Choroid plexus epithelial cell (primary cell): ENCODE results near the gene TXLNA.

Source experiments
- DNase-seq: peaks from one replicate; pipeline ENCODE4 v3.0.0-alpha.2; 2010; ENCODE audit warnings: low read depth
- H3K4me3 ChIP-seq: 2 replicates; pipeline ENCODE4 v1.5.1; 2011; ENCODE audit warnings: low read depth, mild to moderate bottlenecking, control low read depth, low read length, moderate library complexity
- TF ChIP-seq, protein P1 (sequence below): conservative IDR thresholded peaks from 2 replicates; pipeline ENCODE4 v1.5.1; 2011; ENCODE audit warnings: low read depth, mild to moderate bottlenecking, control low read depth, inconsistent platforms, low read length, moderate library complexity

The TXLNA gene

DNA sequence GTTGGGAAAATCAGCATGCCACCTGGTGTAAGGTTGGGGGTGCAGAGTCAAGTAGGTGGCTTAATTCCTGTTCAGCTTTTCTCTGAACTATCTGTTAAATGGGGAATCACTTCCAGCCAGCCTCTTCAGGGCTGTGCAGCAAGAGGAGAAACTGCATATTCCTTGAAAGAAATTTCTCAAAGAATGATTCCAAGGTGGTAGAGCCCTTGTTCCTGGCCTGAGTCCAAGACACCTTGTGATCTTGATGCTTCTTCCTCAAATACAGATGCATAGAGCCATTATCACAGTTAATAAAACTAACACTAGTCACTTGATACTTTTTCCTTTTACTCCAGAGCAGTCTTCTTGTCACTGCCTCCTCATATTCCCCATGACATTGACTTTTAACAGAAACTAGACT, 5.2 kb downstream of the TXLNA start:
- DNase-seq = no peak
- TF ChIP-seq, protein P1, sequence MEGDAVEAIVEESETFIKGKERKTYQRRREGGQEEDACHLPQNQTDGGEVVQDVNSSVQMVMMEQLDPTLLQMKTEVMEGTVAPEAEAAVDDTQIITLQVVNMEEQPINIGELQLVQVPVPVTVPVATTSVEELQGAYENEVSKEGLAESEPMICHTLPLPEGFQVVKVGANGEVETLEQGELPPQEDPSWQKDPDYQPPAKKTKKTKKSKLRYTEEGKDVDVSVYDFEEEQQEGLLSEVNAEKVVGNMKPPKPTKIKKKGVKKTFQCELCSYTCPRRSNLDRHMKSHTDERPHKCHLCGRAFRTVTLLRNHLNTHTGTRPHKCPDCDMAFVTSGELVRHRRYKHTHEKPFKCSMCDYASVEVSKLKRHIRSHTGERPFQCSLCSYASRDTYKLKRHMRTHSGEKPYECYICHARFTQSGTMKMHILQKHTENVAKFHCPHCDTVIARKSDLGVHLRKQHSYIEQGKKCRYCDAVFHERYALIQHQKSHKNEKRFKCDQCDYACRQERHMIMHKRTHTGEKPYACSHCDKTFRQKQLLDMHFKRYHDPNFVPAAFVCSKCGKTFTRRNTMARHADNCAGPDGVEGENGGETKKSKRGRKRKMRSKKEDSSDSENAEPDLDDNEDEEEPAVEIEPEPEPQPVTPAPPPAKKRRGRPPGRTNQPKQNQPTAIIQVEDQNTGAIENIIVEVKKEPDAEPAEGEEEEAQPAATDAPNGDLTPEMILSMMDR = no peak
- H3K4me3 ChIP-seq = no peak overlapping the region

DNA sequence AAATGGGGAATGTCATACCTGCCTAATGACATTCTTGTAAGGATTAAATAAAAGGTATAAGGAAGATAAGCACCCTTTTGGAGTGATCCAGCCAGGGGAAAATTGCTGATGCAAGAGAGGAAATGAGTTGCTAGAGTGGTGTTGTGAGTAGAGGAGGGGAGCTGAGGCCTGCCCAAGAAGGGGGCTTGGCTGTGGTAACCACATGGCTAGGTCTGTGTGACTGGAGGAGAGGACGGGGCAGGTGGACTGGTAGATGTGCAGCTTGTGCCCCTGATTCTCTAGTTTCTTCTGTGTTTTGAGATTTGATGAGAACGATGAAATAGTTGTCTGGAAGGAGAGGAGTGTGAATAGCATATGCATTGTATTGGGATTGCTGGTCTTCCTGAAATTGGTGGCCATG, 6.6 kb downstream of the TXLNA start:
- no peak overlapping the region for H3K4me3 ChIP-seq
- no peak for DNase-seq
- TF ChIP-seq, protein P1 = no peak

DNA sequence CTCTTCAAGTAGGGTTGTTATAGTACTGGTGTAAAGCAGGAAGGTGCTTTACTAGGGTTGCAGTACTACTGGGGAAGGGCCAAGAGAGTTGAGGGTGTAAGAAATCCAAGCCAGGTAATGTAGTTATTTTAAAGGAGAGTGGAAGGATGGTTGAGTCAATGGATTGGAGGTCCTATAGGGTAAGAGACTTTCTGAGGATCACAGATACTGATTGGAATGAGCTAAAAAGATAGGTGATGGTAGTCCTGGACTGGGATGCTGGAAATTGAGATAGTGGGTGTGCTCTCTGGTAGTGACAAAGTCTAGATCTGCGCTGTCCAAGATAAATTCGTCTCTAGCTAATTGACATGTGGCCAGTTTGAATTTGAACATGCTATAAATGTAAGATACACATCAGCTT, 7.0 kb downstream of the TXLNA start:
- DNase-seq = no peak
- H3K4me3 ChIP-seq = no peak overlapping the region
- TF ChIP-seq, protein P1 = no peak

DNA sequence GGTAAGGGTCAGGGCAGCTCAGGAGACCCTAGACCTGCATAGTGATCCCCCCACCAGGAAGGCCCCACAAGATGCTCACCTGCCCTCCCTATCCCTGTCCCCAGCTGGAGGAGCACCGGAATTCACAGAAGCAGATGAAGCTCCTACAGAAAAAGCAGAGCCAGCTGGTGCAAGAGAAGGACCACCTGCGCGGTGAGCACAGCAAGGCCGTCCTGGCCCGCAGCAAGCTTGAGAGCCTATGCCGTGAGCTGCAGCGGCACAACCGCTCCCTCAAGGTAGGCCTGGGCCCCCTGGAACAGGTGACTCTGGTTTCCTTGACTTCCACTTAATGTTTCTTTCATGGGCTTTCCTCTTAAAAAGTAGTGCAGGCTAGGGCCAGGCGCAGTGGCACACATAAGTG, 8.4 kb downstream of the TXLNA start:
- DNase-seq = no peak
- TF ChIP-seq, protein P1 = no peak
- no peak overlapping the region for H3K4me3 ChIP-seq

DNA sequence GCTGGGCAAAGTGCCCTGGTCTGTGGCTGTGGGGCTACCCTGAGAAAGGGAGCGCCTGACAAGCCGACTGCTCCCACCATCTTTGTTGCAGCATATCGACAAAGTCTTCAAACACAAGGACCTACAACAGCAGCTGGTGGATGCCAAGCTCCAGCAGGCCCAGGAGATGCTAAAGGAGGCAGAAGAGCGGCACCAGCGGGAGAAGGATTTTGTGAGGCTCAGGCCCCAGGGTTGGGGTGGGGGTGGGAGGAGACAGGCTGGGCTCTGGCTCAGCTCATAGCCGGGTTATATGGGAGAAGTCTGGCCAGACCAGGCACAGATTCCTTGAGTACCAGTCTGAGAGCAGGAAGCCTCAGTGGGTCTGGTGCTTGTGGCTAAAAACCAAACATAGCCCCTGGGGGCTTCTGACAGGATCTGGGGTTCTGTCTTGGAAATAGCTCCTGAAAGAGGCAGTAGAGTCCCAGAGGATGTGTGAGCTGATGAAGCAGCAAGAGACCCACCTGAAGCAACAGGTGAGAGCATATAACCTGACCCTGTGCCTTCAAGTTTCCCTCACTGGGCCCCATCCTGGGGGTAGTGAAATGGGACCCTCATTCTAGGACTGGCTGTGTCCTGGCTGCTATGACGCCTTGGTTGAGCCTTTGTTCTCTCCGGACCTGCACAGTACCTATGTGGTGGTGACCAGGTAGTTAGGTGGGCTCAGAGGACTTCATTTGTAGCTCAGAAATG, 12.9 kb downstream of the TXLNA start:
- no peak for DNase-seq
- no peak overlapping the region for H3K4me3 ChIP-seq
- TF ChIP-seq, protein P1 = no peak

DNA sequence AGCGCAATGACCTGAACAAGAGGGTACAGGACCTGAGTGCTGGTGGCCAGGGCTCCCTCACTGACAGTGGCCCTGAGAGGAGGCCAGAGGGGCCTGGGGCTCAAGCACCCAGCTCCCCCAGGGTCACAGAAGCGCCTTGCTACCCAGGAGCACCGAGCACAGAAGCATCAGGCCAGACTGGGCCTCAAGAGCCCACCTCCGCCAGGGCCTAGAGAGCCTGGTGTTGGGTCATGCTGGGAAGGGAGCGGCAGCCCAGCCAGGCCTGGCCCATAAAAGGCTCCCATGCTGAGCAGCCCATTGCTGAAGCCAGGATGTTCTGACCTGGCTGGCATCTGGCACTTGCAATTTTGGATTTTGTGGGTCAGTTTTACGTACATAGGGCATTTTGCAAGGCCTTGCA, 15.5 kb downstream of the TXLNA start:
- DNase-seq = no peak
- TF ChIP-seq, protein P1 = no peak
- H3K4me3 ChIP-seq = no peak overlapping the region

DNA sequence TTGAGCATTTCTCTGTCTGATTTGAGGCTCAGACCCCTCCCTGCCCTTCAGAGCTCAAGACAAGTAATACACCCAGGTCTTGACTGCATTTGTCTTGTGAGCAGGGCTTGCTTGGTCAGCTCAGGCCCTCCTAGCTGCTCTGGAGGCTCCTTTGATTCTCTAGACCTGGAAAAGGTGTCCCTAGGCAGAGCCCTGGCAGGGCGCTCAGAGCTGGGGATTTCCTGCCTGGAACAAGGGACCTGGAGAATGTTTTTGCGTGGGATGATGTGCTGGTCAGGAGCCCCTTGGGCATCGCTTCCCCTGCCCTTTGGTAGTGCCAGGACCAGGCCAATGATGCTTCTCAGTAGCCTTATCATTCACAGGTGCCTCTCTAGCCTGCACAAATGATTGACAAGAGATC, 16.1 kb downstream of the TXLNA start:
- no peak for DNase-seq
- TF ChIP-seq, protein P1 = no peak
- no peak overlapping the region for H3K4me3 ChIP-seq
